Skeletal muscle satellite cell (primary cell): ENCODE measurements around the gene SETMAR.

ENCODE experiments used
- H3K27me3 ChIP-seq: 2 replicates; pipeline ENCODE4 v1.7.0; 2013; ENCODE audit warnings: low read length; ENCODE audit not compliant: control insufficient read depth, insufficient read depth
- H3K36me3 ChIP-seq: 2 replicates; pipeline ENCODE4 v1.7.0; 2013; ENCODE audit warnings: mild to moderate bottlenecking, control low read depth, low read length; ENCODE audit not compliant: insufficient read depth
- H3K4me1 ChIP-seq: 2 replicates; pipeline ENCODE4 v1.7.0; 2013; ENCODE audit warnings: low read length; ENCODE audit not compliant: control insufficient read depth, insufficient read depth
- H3K4me2 ChIP-seq: 2 replicates; pipeline ENCODE4 v1.7.0; 2013; ENCODE audit warnings: mild to moderate bottlenecking, low read length
- H3K4me3 ChIP-seq: 2 replicates; pipeline ENCODE4 v1.7.0; 2013; ENCODE audit warnings: low read length
- H3K9ac ChIP-seq: 2 replicates; pipeline ENCODE4 v1.7.0; 2013; ENCODE audit warnings: mild to moderate bottlenecking, low read depth, low read length, moderate library complexity
- H3K9me3 ChIP-seq: replicated peaks from 2 replicates; pipeline ENCODE4 v1.7.0; 2013; ENCODE audit warnings: mild to moderate bottlenecking, control low read depth, low read length

Gene SETMAR

GRCh38 chr3:4355401-4356219, 52.4 kb downstream of the SETMAR start:
- no peaks in the 10 kb centered on the region for H3K36me3 ChIP-seq
- no peaks in the 10 kb centered on the region for H3K9me3 ChIP-seq
- H3K4me1 ChIP-seq: peaks cover 13% of the 10 kb centered on the region
- no peaks in the 10 kb centered on the region for H3K27me3 ChIP-seq
- no peak overlapping the region for H3K9ac ChIP-seq
- no peak overlapping the region for H3K4me3 ChIP-seq
- H3K4me2 ChIP-seq: no peak overlapping the region

GRCh38 chr3:4356220-4356540, 53.0 kb downstream of the SETMAR start:
- no peak overlapping the region for H3K4me3 ChIP-seq
- no peak overlapping the region for H3K4me2 ChIP-seq
- no peaks in the 10 kb centered on the region for H3K27me3 ChIP-seq
- H3K36me3 ChIP-seq: no peaks in the 10 kb centered on the region
- no peaks in the 10 kb centered on the region for H3K9me3 ChIP-seq
- H3K9ac ChIP-seq: no peak overlapping the region
- peaks cover 13% of the 10 kb centered on the region for H3K4me1 ChIP-seq

GRCh38 chr3:4356546-4357410, 53.6 kb downstream of the SETMAR start:
- no peak overlapping the region for H3K4me3 ChIP-seq

GRCh38 chr3:4358273-4358672, 55.1 kb downstream of the SETMAR start:
- Histone ChIP-seq H3K4me3 (no peak overlapping the region), H3K4me1 (peaks cover 5% of the 10 kb centered on the region), H3K4me2 (no peak overlapping the region), H3K9me3 (no peaks in the 10 kb centered on the region), H3K36me3 (no peaks in the 10 kb centered on the region), H3K27me3 (no peaks in the 10 kb centered on the region), H3K9ac (no peak overlapping the region)

More at GRCh38 chr3:4356546-4357410, 53.6 kb downstream of the SETMAR start:
- Histone ChIP-seq H3K4me2 (no peak overlapping the region), H3K36me3 (no peaks in the 10 kb centered on the region), H3K9me3 (no peaks in the 10 kb centered on the region), H3K4me1 (peaks cover 8% of the 10 kb centered on the region), H3K27me3 (no peaks in the 10 kb centered on the region), H3K9ac (no peak overlapping the region)

GRCh38 chr3:4359805-4360502, 56.8 kb downstream of the SETMAR start:
- Histone ChIP-seq H3K4me1 (peaks cover 5% of the 10 kb centered on the region), H3K36me3 (no peaks in the 10 kb centered on the region), H3K9me3 (no peaks in the 10 kb centered on the region), H3K4me2 (no peak overlapping the region), H3K4me3 (no peak overlapping the region), H3K9ac (no peak overlapping the region), H3K27me3 (no peaks in the 10 kb centered on the region)

GRCh38 chr3:4360817-4361216, 57.6 kb downstream of the SETMAR start:
- Histone ChIP-seq H3K4me2 (no peak overlapping the region), H3K27me3 (no peaks in the 10 kb centered on the region), H3K36me3 (no peaks in the 10 kb centered on the region), H3K4me3 (no peak overlapping the region), H3K9ac (no peak overlapping the region), H3K9me3 (no peaks in the 10 kb centered on the region), H3K4me1 (peaks cover 2% of the 10 kb centered on the region)

GRCh38 chr3:4362523-4362922, 59.4 kb downstream of the SETMAR start:
- no peaks in the 10 kb centered on the region for H3K9me3 ChIP-seq
- H3K27me3 ChIP-seq: no peaks in the 10 kb centered on the region
- no peaks in the 10 kb centered on the region for H3K4me1 ChIP-seq
- no peak overlapping the region for H3K4me2 ChIP-seq
- H3K36me3 ChIP-seq: no peaks in the 10 kb centered on the region
- no peak overlapping the region for H3K9ac ChIP-seq
- no peak overlapping the region for H3K4me3 ChIP-seq
